ENCODE data around the gene DNHD1. TPM values are rescaled to one million over a fixed set of nuclear protein-coding genes. Genes with fewer than 3 reads are reported as not detected.

The DNHD1 gene
- total RNA-seq, 1 donor: 8.2 TPM

DNA sequence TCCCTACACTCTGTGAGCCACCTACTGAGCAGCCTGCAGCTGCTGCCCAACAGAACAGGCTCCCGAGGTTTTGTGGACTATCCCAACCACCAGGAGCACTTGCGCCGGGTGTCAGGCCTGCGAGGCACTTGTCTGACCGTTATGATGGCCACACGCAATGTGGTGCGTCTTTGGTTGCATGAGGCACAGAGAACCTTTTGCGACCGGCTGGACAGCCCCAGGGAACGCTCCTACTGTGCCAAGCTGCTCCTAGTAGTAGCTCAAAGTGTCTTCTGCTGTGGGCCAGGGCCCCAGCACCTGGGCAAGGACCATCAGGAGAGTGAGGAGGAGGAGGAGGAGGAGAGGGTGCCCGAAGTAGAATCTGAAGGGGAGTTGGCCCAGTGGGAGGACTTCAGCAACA lies 60.0 kb downstream of the DNHD1 start:
- TF ChIP-seq, protein P1, sequence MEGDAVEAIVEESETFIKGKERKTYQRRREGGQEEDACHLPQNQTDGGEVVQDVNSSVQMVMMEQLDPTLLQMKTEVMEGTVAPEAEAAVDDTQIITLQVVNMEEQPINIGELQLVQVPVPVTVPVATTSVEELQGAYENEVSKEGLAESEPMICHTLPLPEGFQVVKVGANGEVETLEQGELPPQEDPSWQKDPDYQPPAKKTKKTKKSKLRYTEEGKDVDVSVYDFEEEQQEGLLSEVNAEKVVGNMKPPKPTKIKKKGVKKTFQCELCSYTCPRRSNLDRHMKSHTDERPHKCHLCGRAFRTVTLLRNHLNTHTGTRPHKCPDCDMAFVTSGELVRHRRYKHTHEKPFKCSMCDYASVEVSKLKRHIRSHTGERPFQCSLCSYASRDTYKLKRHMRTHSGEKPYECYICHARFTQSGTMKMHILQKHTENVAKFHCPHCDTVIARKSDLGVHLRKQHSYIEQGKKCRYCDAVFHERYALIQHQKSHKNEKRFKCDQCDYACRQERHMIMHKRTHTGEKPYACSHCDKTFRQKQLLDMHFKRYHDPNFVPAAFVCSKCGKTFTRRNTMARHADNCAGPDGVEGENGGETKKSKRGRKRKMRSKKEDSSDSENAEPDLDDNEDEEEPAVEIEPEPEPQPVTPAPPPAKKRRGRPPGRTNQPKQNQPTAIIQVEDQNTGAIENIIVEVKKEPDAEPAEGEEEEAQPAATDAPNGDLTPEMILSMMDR (IDR thresholded peaks at IDR 0.05; ENCODE audit: insufficient read depth, low read length): no peak
- no peak for DNase-seq (ENCODE audit: low read depth)
- H3K4me3 ChIP-seq (ENCODE audit: low read depth, low read length): no peak overlapping the region

DNA sequence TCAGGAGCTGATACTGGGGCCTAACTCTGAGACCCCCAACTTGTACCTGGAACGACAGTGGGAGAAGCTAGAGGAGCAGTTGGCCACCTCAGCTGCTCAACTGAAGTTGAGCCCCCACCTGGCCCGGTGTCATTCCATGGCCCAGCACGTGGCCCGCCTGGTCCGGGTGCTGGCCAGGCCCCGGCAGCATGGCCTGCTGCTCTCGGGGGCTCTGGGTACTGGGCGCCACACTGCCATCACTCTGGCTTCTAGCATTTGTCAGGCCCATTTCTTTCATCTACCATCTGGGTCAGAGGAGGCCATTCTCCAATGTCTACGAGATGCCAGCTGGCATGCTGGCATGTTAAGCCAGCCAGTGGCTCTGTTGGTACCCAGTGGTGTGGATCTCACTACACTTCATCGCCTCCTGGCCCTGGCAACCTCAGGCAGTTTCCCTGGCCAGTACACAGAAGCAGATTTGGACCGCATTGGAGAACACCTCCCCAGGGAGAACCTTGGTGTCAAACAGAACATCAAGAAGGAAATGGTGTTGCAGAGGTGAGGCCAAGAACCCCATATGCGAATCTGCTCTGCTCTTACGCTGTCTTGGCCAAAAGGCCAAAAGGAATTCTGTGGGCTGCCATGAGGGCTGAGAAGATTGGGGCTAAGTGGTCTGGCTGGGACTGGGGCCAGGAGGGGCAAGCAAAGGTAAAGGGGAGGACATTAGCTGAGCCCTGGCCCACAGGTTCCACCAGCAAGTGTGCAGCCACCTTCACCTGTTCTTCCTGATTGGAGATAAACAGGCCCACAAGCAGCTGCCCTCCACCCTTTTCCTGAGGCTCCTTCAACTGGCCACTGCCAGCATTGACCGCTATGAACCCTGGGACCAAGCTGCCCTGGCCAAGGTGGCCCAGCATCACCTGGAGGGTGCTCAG lies 60.9 kb downstream of the DNHD1 start:
- no peak for DNase-seq (ENCODE audit: low read depth)
- TF ChIP-seq, protein P1 (IDR thresholded peaks at IDR 0.05; ENCODE audit: insufficient read depth, low read length): no peak
- no peak overlapping the region for H3K4me3 ChIP-seq (ENCODE audit: low read depth, low read length)

DNA sequence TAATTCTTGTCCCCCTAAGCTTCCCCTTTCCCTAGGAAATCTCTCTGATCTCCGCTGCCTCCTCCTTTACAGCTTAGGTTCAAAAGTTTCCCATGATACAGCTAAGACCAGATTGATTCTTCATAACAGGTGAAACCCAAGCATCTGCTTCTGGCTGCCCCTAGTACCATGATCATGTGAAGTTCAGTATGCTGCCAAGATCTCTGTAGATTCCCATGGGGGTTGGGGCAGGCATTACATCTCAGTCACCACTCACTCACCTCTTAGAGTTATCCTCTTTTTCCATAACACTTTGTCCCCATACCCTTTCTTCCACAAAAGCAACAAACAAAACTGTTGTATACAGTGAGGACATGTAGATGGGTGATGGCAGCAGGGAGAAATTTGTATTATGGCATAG lies 62.3 kb downstream of the DNHD1 start:
- DNase-seq (ENCODE audit: low read depth): no peak
- TF ChIP-seq, protein P1 (IDR thresholded peaks at IDR 0.05; ENCODE audit: insufficient read depth, low read length): no peak

DNA sequence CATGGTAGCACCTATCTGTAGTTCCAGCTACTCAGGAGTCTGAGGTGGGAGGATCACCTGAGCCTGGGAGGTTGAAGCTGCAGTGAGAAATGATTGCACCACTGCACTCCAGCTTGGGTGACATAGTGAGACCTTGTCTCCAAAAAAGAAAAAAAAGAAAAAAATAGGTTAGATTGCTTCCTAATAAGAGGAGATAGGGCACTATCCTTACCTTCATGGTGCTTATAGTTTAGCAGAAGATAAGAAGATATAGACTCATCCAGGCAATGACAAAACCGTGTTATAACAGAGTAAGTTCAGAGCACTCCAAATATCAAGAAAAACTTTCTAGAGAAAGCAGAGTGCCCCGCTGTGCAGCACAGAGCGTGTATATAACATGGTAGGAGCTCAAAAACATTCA lies 64.2 kb downstream of the DNHD1 start:
- no peak for DNase-seq (ENCODE audit: low read depth)
- TF ChIP-seq, protein P1 (IDR thresholded peaks at IDR 0.05; ENCODE audit: insufficient read depth, low read length): no peak
- H3K4me3 ChIP-seq (ENCODE audit: low read depth, low read length): no peak overlapping the region

More for the DNA sequence above, 62.3 kb downstream of the DNHD1 start:
- no peak overlapping the region for H3K4me3 ChIP-seq (ENCODE audit: low read depth, low read length)

DNA sequence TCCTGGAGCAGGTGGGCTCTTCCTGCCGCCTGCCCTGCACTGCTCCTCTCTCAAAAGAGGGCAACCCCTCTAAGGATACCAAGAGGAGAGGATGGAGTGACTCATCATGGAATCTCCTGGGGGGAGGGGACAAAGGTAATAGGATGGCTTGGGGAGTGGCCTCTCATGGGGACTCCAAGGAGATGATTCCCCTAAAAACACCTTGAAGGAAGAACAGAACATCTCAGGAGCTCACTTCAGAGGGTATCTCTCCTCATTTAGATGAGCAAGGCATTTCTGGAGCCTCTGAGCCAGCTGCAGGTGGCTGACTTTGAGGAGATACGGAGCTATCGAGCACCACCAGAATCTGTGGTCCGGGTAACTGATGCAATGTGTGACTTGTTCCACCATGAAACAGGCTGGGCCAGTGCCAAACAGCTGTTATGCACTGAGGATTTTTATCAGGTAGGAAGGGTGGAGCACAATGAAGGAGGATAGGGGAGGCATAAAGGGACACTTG lies 66.1 kb downstream of the DNHD1 start:
- no peak for DNase-seq (ENCODE audit: low read depth)
- TF ChIP-seq, protein P1 (IDR thresholded peaks at IDR 0.05; ENCODE audit: insufficient read depth, low read length): no peak
- no peak overlapping the region for H3K4me3 ChIP-seq (ENCODE audit: low read depth, low read length)

DNA sequence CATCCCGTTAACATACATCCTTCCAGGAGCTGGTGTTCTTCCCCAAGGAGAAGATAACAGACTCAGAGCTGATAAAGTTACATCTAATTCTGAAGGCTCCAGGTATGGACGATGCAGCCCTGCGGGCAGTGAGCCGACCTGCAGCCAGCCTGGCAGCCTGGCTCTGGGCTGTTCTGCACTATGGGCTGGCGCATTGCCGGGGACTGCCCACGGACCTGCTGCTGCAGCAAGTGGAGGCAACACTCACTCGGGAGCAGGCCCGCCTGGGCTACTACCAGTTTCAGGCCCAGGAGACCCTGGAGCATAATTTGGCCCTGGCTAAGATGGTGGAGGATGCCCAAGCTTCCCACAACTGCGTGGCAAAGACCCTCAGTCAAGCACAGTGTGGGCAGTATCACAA lies 66.6 kb downstream of the DNHD1 start:
- no peak overlapping the region for H3K4me3 ChIP-seq (ENCODE audit: low read depth, low read length)
- TF ChIP-seq, protein P1 (IDR thresholded peaks at IDR 0.05; ENCODE audit: insufficient read depth, low read length): no peak
- DNase-seq (ENCODE audit: low read depth): no peak

Measured in fibroblast of the aortic adventitia (primary cell).